GM12891 (cell line): ENCODE data around the gene NEK6.

Source experiments
- PAX5 ChIP-seq: IDR thresholded peaks from 2 replicates; pipeline ENCODE4 v1.6.1; 2011; ENCODE audit warnings: low read length, moderate library complexity, mild to moderate bottlenecking; ENCODE audit not compliant: insufficient read depth, severe bottlenecking
- POLR2A ChIP-seq: IDR thresholded peaks from 2 replicates; pipeline ENCODE4 v1.6.1; 2011; ENCODE audit warnings: low read depth, low read length, control low read depth
- POLR2AphosphoS5 ChIP-seq: IDR thresholded peaks from 2 replicates; pipeline ENCODE4 v1.6.1; 2011; ENCODE audit warnings: low read depth, low read length, control low read depth
- POU2F2 ChIP-seq: IDR thresholded peaks from 2 replicates; pipeline ENCODE4 v1.6.1; 2011; ENCODE audit warnings: low read depth, mild to moderate bottlenecking, control low read depth, low read length, moderate library complexity
- TAF1 ChIP-seq: IDR thresholded peaks from 2 replicates; pipeline ENCODE4 v1.6.1; 2011; ENCODE audit warnings: low read depth, low read length, control low read depth

GRCh38 chr9:124260769-124261603 lies 3.2 kb downstream of the NEK6 start:
- no peak for TF ChIP-seq POLR2A
- no peak for TF ChIP-seq PAX5
- no peak for TF ChIP-seq POLR2AphosphoS5
- no peak for TF ChIP-seq POU2F2
- TF ChIP-seq TAF1, result no peak
